ENCODE data around the gene CNDP2. TPM values are rescaled to one million over a fixed set of nuclear protein-coding genes. Genes with fewer than 3 reads are reported as not detected.

Gene CNDP2
- total RNA-seq, 1 donor from 2014 or later, result 198 TPM

DNA sequence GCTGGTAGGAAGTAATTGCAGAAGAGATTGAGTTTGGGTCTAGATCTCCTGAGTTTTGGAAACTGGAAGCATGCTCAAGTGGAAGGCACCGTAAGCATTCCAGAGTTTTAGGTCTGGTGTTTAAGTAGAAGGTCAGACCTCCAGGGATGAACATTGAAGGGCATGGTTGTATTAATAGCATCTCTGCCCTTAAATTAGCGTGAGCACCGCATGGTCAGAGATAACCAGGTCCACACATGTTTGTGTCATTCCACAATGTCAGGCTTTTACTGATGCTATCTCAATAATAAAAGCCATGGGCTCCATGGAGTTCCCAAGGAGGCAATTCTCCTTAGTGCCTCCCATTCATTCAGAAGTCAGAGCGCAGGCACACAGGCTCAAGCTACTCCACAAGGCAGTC lies 73.2 kb downstream of the CNDP2 start:
- H3K4me1 Mint-ChIP-seq, result peaks cover 21% of the 10 kb centered on the region
- no peak overlapping the region for H3K27ac Mint-ChIP-seq
- TF ChIP-seq, protein P1, sequence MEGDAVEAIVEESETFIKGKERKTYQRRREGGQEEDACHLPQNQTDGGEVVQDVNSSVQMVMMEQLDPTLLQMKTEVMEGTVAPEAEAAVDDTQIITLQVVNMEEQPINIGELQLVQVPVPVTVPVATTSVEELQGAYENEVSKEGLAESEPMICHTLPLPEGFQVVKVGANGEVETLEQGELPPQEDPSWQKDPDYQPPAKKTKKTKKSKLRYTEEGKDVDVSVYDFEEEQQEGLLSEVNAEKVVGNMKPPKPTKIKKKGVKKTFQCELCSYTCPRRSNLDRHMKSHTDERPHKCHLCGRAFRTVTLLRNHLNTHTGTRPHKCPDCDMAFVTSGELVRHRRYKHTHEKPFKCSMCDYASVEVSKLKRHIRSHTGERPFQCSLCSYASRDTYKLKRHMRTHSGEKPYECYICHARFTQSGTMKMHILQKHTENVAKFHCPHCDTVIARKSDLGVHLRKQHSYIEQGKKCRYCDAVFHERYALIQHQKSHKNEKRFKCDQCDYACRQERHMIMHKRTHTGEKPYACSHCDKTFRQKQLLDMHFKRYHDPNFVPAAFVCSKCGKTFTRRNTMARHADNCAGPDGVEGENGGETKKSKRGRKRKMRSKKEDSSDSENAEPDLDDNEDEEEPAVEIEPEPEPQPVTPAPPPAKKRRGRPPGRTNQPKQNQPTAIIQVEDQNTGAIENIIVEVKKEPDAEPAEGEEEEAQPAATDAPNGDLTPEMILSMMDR (IDR thresholded peaks at IDR 0.05; ENCODE audit: unreplicated experiment), result no peak
- no peak for DNase-seq (ENCODE audit: low spot score in 2 of 2, unreplicated experiment in 2 of 2)
- H3K4me3 Mint-ChIP-seq, result no peak overlapping the region
- peaks cover 34% of the 10 kb centered on the region for H3K9me3 Mint-ChIP-seq
- peaks cover 12% of the 10 kb centered on the region for H3K36me3 Mint-ChIP-seq
- peaks cover 40% of the 10 kb centered on the region for H3K27me3 Mint-ChIP-seq (ENCODE audit: low read depth)

DNA sequence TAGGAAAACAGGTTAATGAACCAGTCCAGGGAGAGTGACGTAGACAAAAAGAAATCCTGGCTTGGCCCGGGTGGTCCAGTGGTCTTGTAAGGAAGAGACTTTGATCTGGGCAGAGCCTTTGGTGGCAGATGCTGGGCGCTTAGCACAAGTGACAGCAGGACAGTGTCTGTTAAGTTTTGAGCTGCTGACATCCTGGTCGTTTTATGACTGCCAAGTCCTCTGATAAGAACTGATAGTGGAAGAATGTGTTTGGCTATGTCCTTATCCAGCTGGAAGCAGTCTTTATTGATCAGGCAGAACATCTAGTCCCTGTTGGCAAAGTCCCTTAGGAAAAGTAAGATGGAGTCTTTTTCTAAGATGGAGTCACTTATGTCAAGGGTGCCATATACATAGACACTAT lies 74.1 kb downstream of the CNDP2 start:
- TF ChIP-seq, protein P1 (IDR thresholded peaks at IDR 0.05; ENCODE audit: unreplicated experiment), result no peak
- DNase-seq (ENCODE audit: low spot score in 2 of 2, unreplicated experiment in 2 of 2), result no peak

DNA sequence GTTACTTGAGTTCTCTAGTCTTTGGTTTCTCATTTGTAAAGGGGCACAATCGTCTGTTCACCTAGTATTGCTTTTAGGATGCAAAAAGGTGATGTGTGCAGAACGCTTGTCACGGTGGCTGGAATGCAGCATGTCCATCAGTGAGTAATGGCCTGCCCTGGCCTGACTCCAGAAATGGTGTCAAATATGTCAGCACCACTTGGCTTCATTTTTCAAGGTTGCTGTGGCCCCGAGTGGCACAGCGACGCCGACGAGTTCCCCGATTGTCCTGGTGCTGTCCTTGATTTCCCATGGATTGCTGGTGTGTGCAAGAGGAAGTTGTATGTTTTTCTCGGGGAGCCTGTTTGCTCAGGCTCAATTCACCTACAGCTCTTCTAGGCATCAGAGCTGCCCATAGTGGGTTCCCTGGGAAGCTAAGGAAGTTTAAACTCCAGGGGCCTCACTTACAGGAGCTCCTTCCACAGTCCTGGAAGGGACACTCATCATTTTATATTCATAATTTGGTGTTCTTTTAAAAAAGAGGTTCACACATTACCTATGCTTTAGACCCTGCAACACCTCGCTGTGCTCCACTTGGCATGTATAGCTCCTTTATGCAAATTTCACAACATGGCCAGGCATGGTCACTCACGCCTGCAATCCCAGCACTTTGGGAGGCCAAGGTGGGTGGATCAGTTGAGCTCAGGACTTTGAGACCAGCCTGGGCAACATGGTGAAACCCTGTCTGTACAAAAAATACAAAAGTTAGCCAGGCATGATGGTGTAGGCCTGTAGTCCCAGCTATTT lies 75.9 kb downstream of the CNDP2 start:
- Mint-ChIP-seq H3K4me1 (peaks cover 33% of the 10 kb centered on the region), H3K27me3 (ENCODE audit: low read depth) (peaks cover 39% of the 10 kb centered on the region)

More for the DNA sequence above, 74.1 kb downstream of the CNDP2 start:
- Mint-ChIP-seq H3K27ac (no peak overlapping the region), H3K9me3 (peaks cover 34% of the 10 kb centered on the region), H3K4me3 (no peak overlapping the region), H3K4me1 (peaks cover 20% of the 10 kb centered on the region), H3K36me3 (peaks cover 12% of the 10 kb centered on the region), H3K27me3 (ENCODE audit: low read depth) (peaks cover 40% of the 10 kb centered on the region)

DNA sequence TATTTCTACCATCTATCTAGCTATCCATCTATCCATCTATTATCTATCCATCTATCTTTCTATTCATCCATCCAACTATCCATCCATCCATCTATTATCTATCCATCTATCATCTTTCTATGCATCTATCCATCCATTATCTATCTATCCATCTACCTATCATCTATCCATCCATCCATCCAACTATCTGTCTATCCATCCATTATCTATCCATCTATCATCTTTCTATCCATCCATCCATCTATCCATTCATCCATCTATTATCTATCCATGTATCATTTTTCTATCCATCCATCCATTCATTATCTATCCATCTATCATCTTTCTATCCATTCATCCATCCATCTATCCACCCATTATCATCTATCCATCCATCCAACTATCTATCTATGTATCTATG lies 76.9 kb downstream of the CNDP2 start:
- H3K27ac Mint-ChIP-seq, result no peak overlapping the region
- TF ChIP-seq, protein P1 (IDR thresholded peaks at IDR 0.05; ENCODE audit: unreplicated experiment), result no peak
- H3K36me3 Mint-ChIP-seq, result no peaks in the 10 kb centered on the region
- peaks cover 16% of the 10 kb centered on the region for H3K9me3 Mint-ChIP-seq
- DNase-seq (ENCODE audit: low spot score in 2 of 2, unreplicated experiment in 2 of 2), result no peak
- no peak overlapping the region for H3K4me3 Mint-ChIP-seq
- peaks cover 31% of the 10 kb centered on the region for H3K27me3 Mint-ChIP-seq (ENCODE audit: low read depth)
- peaks cover 41% of the 10 kb centered on the region for H3K4me1 Mint-ChIP-seq

More for the DNA sequence above, 75.9 kb downstream of the CNDP2 start:
- TF ChIP-seq, protein P1 (IDR thresholded peaks at IDR 0.05; ENCODE audit: unreplicated experiment), result no peak
- H3K9me3 Mint-ChIP-seq, result peaks cover 25% of the 10 kb centered on the region
- no peak for DNase-seq (ENCODE audit: low spot score in 2 of 2, unreplicated experiment in 2 of 2)
- peaks cover 4% of the 10 kb centered on the region for H3K36me3 Mint-ChIP-seq
- H3K27ac Mint-ChIP-seq, result no peak overlapping the region
- H3K4me3 Mint-ChIP-seq, result no peak overlapping the region

Other genes with a start within 250 kb of the CNDP2 start
- gene CYB5A, start 204.4 kb upstream of the CNDP2 start, total RNA-seq, result 36.5 to 46.5 TPM (median 37.6 TPM) in 3 replicates
- gene C18orf63, start 180.5 kb upstream of the CNDP2 start, total RNA-seq, result not detected in 3 replicates
- not detected in 3 replicates for gene DIPK1C, start 39.1 kb upstream of the CNDP2 start, total RNA-seq
- gene CNDP1, start 38.1 kb downstream of the CNDP2 start, total RNA-seq, result 0.40 to 0.75 TPM (median 0.41 TPM) in 3 replicates
- gene ZNF407, start 101.5 kb downstream of the CNDP2 start, total RNA-seq, result 22.1 to 24.9 TPM (median 23.1 TPM) in 3 replicates

Data from mesothelial cell of epicardium (in vitro differentiated cells).